Measurements from ENCODE around the gene NUDT3.

- TF ChIP-seq CTCF (IDR thresholded peaks at IDR 0.05) (no peak), POLR2A (IDR thresholded peaks at IDR 0.05; ENCODE audit: low read length) (no peak), ESRRA (IDR thresholded peaks at IDR 0.05; ENCODE audit: borderline replicate concordance, low read length) (no peak), NFE2L2 (conservative IDR thresholded peaks at IDR 0.05; ENCODE audit: low read length) (no peak), CEBPB (IDR thresholded peaks at IDR 0.05) (no peak), ZFP36 (IDR thresholded peaks at IDR 0.05; ENCODE audit: borderline replicate concordance, partially characterized antibody) (no peak), POLR2AphosphoS2 (conservative IDR thresholded peaks at IDR 0.05; ENCODE audit: low read length) (no peak), KDM1A (IDR thresholded peaks at IDR 0.05; ENCODE audit: low read depth) (no peak), MAX (IDR thresholded peaks at IDR 0.05) (no peak), SREBF2 (IDR thresholded peaks at IDR 0.05) (no peak), MYC (IDR thresholded peaks at IDR 0.05; ENCODE audit: borderline replicate concordance, low read length) (no peak), ZC3H11A (IDR thresholded peaks at IDR 0.05) (no peak), KDM5A (IDR thresholded peaks at IDR 0.05) (no peak), ZNF302 (CRISPR knock-in tag; IDR thresholded peaks at IDR 0.05) (no peak)
Observed at GRCh38 chr6:34362909-34363680, 29.4 kb downstream of the NUDT3 start.

All from A549 (cell line).